NCI-H1092 treated with DMSO at 0.1 percent for 48 hours (cell line): ENCODE measurements around the gene DUSP22.

ENCODE experiments used
- DNase-seq: peaks from one replicate; lab custom pipeline; 2025; lab: John Stamatoyannopoulos, UW

DUSP22 gene

DNA sequence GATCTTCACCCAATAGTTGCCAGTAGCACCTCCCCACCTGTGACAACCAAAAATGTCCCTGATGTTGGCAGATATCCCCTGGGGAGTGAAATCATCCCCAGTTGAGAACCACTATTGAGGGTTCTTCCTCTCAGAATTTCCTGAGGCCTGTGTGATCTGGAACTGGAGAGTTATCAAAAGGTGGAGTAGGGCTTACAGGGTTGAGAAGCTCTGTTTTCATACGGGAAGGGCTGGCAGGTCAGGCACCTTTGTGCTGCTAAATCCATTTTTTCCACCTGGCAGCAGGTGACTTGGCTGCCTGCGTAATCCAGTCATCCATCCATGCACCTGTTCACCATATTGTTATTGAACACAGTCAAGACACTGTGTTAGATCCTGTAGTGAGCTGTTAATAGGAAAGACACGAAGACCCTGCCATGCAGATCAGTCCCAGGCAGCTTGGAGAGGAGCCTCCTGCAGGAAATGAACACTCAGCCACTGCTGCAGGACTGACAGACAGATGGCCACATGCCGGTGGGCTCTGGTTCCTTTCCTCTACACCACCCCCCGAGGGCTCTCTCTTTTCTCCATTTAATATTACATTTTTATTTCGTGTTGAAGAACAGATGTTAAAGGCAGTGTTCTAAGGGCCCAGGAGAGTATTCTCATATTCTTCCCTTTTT, 5.4 kb downstream of the DUSP22 start:
- no peak for DNase-seq

DNA sequence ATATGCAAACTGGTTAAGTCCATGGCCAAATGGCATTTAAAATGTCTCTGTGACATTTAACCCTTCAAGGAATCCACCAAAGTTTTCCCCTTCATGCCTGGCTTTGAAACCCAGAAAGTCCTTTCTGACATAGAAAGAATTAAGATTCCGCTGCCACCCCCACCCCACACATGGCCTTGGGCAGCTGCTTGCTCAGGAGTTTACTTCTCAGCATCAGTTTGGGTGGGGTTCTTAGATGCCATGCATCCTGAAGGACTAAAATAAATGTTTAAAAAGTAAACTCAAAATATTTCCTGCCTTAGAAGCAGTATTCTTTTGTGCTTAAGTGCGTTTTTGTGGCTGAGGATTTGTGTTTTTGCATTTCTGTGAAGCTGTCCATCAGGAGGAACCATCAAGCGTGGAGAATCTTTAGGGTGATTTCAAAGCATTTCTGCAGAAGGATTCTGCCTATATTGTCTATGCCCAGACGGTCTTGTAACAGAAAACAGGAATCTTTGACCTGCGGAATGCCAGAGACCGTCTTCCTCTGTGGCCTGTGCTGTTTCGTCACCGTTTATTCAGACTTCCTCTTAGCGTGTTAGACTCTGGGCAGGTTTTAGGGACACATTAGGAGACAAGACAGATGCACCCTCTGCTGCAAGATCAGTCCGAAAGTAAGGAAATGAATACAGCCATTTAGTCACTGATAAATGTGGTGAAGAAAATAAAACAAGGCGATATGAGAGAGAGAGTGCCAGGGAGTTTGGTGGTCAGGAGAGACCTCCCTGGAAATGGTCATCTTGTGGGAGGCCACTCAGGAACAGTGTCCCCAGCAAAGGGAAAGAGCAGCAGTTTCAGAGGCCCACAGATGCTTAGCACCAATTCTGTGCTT, 6.2 kb downstream of the DUSP22 start:
- no peak for DNase-seq

DNA sequence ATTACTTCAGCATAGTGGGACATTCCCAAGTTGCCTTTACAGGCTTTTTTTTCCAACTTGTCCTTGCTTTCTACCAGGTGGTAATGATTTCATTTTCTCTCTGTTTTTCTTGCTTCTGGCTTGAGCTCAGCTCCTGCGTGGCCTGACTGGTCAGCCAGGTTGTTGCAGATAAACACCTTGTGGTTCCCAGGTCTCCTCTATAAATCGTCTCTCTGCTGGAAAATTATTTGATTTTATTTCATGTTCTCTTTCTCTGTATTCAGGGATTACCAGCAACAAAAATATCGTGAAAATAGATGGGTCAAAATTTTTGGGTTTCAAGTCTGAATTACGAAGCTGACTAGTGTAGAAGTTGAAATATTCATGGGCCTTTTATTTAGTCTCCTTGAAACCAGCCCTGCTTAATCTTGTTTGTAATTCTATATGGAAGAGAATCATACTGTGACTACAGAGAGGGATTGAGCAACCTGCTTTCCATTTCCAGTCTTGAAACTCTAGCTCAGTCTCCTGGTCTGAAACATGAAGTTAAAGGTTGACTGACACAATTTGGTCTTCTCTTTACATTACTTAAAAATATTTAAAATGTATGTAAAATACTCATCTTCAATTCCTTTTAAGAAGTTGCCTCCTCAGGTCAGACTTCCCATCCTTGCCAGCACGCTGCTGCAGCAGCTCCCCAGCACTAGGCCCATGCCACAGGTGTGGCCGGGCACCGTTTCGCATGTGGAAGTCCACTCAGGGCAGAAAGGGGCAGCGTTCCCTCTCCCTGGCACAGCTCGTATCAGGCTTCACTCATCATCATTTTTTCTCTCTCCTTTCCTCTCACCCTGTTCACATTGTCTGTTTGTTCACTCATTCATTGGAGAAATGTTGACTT, 7.1 kb downstream of the DUSP22 start:
- no peak for DNase-seq

DNA sequence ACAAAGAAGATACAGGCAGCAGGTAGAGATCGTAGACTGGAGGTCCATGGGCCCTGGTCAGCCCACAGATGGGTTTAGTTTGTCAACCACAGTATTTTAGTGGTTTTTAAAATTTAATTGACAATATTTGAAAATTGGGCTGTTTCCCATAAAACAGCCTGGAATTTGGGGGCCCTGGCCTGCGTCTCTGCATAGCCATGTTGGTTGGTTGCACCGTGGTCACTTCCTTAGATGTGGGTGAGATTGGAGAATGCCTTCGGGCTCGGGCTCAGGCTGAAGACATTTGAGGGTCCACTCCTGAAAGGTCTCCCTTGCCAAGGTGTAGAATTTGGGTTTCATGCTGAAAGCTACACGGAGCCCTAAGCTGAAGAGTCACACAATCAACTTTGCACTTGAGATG, 7.7 kb downstream of the DUSP22 start:
- no peak for DNase-seq

DNA sequence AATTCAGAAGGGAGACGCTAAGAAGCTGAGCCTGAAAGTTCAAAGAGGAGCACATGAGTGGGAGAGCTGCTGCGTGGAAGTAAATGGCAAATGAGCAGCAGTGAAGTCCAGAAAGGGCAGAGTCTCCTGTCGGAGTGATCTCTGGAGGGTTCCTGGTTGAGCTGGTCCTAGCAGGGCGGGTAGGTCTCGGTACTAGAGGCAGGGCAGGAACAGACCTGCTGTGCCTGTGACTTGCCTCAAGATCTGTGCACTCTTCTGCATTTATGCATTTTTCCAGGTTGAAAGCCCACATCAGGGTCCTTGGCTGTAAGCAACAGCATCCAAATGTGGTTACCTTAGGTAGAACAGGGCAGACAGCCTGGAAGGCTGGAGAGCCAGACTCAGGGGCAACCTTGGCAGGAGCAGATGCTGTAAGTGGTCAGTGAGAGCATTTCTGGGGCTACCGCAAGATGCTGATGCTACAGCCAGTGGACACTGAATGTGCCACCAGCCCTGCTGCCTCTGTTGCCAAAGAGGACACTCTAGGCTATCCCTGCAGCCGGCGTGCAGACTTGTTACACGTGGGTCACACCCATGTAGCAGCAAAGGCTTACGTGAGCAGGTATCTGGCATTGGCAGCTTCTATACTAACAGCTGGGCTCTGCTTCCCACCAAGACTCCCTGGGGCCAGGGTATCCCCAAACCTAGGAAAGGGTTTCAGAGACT, 8.4 kb downstream of the DUSP22 start:
- DNase-seq, result no peak

DNA sequence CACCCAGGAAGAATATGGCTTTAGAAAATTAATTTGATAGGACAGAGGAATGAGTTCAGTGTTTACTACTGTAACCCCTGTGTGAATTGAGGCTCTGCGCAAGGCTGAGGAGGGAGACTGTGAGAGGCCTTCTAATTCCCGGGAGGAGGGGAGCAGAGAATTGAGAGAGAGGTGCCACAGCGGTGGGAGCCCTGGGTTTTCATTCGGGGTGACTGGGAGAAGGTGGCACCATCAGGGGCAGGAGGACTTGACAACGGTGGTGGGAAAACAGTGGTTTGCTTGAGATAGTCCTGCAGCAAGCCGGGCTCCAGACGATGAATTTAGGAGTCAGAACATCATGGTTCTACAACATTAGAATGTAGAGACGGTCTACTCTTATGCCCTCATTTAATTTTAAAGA, 9.2 kb downstream of the DUSP22 start:
- DNase-seq, result no peak

DNA sequence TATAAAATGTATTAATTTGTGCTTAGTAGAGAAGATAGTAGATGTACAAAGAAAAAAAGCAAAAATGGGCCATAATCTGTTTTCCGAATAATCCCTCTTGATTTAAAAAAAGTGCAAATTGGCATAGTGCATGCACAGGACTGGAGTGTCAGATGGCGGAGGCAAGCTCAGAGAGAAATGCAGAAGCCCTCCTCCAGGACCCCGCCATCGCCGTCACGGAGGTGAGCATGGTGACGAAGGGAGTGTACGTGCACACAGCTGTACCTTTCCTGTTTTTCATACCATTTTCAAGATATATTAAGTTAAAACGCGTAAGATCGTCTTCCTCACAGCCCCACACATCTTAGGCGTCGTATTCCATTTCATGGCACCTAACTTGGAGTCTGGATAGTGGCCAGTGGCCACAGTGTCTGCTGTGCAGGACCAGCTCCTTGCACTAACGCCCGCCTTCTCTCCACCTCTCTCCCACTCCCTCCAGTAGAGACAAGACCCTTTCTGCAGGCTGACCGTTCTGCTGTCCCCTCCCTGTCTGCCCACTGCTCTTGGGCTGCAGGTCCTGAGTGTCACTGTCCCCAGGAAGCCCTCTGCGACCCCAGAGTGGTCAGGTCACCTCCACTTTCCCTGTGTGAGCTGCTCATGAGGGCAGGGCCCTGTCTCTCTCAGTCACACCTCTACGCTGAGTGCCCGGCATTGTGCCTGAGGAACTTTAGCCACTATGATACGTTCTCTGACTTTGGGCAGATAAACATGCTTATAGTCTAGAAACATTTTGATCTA, 9.8 kb downstream of the DUSP22 start:
- no peak for DNase-seq

DNA sequence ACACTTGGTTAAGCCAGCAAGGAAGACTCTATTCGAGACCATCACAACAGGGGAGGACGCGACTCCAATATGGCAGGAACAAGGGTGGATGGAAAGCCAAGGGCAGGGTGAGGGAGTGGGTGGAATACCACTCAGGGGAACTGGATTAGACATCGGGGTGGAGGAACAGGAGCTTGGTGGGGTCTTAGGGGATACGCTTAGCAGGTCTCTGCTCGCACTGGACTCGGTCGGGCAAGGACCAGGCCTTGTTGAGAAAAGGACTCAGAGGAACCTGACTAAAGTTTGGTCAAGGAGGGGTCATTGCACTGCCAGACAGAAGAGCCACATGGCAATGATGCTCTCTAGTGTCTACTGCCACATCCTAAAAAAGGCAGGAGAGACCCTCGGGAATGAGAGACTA, 10.5 kb downstream of the DUSP22 start:
- no peak for DNase-seq

DNA sequence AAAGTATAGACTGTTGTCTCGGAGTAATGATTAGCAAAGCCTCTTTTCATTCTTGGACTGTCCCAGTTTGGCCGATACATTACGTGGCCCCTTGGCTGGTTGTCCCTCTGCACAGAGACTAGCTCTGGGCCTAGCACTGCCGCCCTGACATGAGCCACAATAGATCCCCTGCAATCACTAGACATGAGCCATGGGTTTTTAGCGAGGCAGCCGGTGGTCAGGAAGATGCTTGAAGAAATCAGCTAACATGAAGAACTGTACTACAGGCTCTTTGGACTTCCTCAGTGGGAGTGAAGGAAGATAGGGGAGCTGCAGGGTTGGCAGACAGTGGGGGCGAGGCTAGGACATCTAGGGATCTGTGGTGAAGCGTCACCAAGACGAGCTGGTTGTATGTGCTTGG, 11.0 kb downstream of the DUSP22 start:
- no peak for DNase-seq

DNA sequence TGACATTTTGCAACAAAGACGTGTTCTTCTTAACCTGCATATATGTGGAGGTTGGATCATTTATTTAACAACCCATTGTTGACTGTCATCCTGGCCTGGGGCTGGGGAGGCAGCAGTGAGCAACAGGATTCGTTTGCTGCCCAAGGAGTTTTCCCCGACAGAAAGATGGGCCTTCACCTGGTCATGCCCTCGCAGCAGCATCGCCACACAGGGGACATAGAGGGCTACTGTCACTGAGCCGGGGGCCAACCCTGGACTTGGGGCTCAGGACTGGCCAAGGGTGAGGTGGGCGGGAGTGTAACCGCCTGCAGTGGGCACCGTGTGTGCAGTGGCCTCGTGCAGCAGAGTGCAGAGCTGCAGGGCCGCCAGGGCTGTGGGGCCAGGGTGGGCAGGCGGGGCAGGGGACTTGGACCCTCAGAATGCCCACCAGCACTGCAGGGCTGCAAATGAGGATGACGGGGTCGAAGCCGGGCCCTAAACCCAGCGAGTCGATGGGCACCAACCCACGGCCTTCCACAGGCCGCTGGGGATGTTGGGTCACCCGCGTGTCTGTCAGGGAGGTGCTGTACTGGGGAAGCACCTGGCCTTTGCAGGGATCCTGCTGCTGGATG, 11.8 kb downstream of the DUSP22 start:
- DNase-seq, result no peak

DNA sequence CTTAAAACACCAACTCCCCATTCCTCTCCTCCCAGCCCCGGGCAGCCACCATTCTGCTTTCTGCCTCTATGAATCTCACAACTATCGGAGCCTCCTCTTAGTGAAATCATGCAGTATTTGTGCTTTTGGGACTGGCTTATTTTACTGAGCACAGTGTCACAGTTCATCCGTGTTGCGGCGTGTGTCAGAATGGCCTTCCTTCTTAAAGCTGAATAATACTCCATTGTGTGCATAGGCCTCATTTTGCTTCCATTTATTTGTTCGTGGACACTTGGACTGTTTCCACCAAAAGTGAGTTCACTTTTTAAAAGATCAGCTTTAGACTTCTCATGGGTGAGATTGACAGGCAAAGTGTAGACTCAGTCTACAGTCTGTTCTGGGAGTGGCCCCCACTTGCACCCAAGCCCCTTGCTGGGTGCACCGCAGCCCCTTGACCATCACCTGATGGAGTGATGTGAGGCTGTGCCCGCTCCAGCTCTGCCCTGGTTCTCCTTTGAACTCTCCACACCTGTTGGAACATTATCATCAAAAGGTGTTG, 12.6 kb downstream of the DUSP22 start:
- no peak for DNase-seq

DNA sequence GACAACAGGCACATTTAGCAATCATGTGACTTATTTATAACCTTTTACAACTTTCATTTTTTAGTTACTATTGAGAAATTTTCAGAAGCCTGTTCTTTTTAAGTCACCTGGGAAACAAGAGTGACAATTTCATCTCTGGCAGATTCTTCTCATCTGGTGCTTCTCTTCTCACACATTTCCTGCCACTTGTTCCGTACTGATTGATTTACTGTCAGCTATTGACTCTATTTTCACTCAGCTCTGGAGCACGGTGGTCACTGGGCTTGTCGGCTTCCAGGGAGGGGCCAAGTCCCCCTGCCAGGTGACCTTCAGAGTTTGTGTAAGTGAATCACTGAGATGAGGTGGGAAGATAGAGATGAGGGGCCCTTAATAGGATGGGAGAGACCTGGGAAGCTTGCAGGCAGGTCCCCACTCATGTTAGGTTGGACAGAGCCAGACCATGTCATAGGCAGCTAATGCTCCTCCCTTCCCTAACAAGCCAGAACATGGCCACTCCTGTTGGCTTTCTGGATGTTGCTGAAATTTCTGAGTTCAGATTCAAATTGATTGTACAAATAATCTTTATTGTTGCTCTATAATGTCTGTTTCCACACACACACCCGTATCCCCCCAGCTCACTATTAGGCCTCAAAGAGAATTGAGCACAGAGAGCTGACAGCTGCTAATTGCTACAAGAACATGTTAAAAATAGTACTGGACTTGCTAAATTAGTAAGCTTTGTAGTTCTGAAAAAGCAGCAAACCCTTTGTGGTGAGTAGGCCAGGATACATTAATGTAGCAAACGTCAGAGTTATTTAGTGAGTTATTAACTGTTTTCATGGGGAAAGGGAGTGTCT, 13.3 kb downstream of the DUSP22 start:
- no peak for DNase-seq

DNA sequence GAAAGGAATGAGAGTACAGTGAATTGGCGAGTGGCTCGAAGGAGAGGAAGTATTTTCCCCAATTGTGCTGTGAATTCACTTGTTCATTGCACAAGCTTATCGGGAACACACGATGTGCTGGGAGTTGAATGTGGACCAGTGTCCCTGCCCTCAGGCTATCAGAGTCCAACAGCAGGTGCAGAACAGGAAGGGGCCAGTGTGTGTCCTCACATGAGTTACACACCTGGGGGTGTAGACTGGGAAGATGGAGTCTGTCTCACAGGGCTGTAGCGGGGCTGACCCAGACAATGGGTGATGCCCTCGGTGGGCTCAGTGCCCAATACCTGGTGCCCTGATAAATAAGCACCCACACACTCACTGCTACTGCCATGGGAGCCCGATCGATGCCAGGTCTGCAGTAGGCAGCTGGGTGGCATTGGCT, 14.4 kb downstream of the DUSP22 start:
- DNase-seq, result no peak

DNA sequence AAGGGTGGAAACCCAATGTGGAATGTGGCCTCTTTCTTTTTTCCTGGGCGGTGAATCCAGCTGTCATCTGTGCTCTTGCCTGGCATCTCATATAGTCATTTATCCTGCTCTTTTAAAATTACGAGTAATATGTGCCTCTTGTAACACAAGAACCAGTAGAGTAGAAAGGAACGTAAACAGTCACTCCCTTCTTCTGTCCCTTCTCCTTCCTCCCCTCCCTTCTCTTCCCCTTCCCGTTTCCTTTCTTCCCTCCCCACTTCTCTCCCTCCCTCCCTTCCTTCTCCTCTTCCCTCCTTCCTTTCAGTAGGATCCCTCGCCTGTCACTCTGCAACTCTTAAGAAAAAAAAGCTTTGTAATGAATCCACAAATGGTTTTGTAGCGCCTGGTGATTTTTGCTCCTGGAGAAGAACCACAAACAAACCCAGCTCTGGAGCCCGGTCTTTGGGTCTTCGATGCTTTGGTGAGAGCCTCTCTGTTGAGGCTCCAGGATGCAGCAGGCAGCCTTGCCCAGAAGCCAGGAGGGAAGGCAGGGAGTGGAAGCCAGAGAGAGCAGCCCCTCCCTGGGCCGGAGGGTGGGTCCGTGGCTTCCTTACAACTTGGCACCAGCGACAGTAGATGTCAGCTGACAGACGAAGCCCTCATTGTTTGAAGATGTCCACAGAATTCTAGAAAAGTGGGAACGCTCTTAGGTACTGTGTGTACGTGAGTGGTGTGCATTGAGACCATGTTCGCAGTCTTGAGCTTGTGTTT, 15.0 kb downstream of the DUSP22 start:
- no peak for DNase-seq

DNA sequence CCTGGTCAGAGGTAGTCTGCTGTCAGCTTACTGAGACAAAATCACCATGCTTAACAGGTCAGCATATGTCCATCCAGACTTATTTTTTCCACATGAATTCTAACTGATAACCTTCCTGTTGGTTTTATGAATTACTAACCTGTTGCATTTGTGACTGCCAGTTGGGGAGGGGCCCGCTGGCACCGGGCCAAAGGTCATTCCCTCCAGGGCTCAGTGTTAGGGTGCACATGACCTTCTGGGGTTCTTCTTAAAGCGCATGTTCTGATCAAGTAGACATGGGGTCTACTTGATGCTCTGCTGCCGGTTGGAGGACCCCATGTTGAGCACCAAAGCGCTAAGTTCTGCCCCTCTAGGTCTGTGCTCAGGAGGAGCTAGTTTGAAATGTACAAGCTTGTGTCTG, 15.6 kb downstream of the DUSP22 start:
- DNase-seq, result no peak

DNA sequence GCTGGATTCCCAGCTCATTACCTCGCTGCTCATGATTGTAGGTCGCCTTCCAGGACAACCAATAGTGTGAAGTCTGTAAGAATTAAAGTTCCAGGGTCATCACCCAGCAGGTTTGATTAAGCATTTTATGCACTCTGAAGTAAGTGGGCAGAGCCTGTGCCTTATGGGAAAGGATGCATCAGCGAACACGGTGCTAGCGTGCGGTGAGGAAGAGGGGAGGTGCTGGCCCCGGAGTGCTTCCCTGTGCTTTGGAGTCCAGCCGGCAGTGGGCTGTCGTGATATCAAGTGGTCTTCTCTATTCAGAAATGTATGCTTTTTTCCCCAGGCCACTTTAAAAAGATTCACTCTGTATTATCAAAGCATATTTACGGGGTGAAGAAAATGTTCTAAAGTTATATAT, 16.0 kb downstream of the DUSP22 start:
- no peak for DNase-seq

DNA sequence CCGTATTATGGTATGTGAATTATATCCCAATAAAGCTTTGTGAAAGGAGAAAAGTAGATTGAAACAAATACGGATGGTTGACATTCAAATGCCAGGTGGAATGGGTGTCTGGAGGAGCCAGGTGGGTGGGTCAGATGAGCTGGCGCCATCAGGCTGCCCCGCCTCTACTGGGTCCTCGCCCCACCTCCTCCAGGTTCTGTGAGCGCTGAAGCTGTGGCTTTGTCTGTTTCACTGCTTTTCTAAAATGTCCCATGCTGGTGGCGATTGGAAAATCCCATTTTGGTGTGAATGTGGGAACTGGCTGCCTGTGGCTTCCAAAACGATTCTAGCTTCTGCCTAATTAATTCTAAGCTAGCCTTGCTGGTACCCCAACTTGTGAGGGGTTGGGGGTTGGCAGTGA, 16.5 kb downstream of the DUSP22 start:
- no peak for DNase-seq

DNA sequence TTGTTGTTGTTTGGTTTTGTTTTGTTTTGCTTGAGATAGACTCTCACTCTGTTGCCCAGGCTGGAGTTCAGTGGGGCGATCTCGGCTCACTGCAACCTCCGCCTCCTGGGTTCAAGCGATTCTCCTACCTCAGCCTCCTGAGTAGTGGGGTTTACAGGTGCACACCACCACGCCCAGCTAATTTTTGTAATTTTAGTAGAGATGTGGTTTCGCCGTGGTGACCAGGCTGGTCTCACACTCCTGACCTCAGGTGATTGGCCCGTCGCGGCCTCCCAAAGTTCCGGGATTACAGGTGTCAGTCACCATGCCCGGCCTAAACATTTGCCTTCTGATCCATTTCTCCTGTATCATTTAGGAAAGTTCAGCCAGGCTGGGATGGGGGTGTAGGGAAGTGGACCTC, 17.7 kb downstream of the DUSP22 start:
- DNase-seq, result no peak

DNA sequence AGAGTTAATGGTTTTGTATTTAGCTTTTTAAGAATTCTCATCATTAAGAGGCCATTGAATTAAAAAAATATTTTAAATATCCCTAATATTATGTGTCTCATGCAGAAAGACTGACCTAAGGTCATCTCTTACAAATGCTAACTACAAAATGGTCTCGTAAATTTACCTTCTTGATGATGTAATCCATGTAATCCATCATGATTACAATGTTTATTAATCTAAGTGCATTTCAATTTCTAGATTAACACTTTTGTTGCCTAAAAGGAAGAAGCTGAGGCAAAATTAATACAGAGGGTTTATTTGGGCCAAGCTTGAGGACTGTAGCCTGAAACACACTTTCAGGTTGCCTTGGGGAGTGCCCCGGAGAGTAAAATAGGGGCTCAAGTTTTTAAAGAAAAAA, 18.4 kb downstream of the DUSP22 start:
- DNase-seq, result no peak
